Cortex of kidney (tissue), 1 donor: ENCODE results near the gene MCM3AP.

Source experiments
- DNase-seq: peaks from one replicate; lab custom pipeline; 2025; lab: John Stamatoyannopoulos, UW

MCM3AP gene

GRCh38 chr21:46269466-46269865 lies 15.9 kb downstream of the MCM3AP start:
- no peak for DNase-seq

GRCh38 chr21:46268371-46268770 lies 17.0 kb downstream of the MCM3AP start:
- DNase-seq = no peak

GRCh38 chr21:46266946-46267345 lies 18.5 kb downstream of the MCM3AP start:
- no peak for DNase-seq

- DNase-seq = no peak
Observed at GRCh38 chr21:46265736-46266525, 19.5 kb downstream of the MCM3AP start.

GRCh38 chr21:46264690-46265144 lies 20.7 kb downstream of the MCM3AP start:
- DNase-seq = no peak

GRCh38 chr21:46264046-46264689 lies 21.2 kb downstream of the MCM3AP start:
- DNase-seq = no peak

- DNase-seq = no peak
Observed at GRCh38 chr21:46256501-46256994, 28.9 kb downstream of the MCM3AP start.

DNA sequence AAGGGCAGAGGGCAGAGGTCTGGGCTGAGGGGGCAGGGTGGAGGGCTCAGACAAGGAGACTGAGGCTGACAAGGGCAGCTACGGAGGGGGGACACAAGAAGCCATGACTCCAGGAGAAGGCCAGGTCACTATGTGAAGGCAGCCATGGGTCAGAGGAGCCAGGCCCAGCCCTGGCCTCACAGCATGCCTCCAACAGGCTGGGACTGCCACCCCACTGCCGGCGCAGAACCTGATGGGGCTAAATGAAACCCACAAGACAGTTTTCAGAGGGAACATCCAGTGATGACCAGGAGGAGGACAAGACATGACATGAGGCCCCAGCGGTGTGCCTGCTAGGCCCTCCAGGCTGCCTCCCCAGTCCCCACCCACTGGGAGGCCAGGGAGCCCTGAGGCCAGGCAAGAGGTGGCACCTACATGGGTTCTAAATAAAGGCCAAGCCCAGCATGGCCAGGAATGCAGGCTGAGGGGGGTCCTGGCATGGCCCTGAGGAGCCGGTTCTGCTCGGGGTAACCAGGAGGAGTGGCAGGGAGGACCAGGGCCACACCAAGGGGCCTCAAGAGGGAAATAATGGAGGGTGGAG lies 29.6 kb downstream of the MCM3AP start:
- DNase-seq = no peak

GRCh38 chr21:46255166-46255565 lies 30.2 kb downstream of the MCM3AP start:
- DNase-seq = no peak

- no peak for DNase-seq
Observed at GRCh38 chr21:46254208-46254975, 31.0 kb downstream of the MCM3AP start.

- DNase-seq = no peak
Observed at GRCh38 chr21:46253610-46254124, 31.7 kb downstream of the MCM3AP start.

DNA sequence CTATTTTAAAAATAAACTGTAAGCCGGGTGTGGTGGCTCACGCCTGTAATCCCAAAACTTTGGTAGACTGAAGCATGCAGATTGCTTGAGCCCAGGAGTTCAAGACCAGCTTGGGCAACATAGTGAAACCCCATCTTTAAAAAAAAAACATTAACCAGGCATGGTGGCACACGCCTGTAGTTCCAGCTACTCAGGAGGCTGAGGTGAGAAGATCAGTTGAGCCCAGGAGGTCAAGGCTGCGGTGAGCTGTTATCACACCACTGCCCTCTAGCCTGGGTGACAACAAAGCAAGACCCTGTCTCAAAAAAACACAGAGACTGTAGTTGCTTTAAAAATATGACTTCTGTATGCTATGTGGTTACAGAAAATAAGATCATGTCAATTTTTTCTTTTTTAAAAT lies 32.6 kb downstream of the MCM3AP start:
- DNase-seq = no peak

- DNase-seq = no peak
Observed at GRCh38 chr21:46250146-46250725, 35.2 kb downstream of the MCM3AP start.

- no peak for DNase-seq
Observed at GRCh38 chr21:46248827-46249226, 36.6 kb downstream of the MCM3AP start.

DNA sequence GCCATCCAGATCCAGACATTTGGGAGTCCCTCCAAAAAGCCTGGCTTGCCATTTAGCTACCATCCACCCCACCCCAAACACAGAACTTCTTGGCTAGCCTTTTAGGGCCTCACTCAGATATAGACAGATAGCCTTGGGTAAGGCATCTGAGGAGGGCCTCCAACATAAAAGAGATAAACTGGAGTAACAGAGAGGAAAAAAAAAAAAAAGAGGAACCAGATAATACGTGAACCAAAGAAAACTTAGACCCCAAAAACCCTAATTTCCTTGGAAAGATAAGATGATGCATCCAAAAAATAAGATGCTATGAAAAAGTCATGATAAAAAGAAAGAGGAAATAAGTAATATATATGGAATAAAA lies 37.0 kb downstream of the MCM3AP start:
- DNase-seq = no peak

DNA sequence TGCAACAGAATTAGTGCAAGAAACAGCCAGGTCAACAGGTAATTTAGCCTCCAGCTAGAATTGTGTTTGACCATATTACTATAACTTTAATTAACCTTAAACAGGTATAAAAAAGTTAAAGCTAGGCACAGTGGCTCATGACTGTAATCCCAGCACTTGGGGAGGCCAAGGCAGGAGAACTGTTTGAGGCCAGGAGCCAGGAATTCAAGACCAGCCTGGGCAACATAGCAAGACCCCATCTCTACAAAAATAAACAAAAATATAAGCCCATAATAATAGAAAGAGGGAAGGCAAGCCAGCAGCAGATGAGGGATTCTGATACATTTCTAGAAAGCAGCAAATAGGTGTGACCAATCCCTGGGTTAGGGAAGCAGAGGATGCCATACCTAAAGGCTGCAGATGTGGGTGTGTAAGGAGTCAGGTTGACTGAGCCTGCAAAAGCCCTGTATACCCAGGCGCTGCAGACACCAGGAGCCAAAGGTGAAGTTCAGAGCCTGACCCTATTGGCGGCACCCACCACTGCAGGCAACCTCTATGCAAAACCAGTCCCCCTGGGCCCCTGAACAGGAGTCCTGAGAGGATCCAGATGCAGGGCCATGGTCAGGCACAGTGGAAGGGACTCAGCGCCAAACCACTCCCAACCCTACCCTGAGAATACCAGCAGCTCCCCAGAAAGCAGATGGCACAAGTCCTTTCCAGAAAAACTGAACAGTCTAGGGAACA lies 37.6 kb downstream of the MCM3AP start:
- no peak for DNase-seq

GRCh38 chr21:46246345-46246744 lies 39.1 kb downstream of the MCM3AP start:
- no peak for DNase-seq

- no peak for DNase-seq
Observed at GRCh38 chr21:46245213-46245915, 40.0 kb downstream of the MCM3AP start.

DNA sequence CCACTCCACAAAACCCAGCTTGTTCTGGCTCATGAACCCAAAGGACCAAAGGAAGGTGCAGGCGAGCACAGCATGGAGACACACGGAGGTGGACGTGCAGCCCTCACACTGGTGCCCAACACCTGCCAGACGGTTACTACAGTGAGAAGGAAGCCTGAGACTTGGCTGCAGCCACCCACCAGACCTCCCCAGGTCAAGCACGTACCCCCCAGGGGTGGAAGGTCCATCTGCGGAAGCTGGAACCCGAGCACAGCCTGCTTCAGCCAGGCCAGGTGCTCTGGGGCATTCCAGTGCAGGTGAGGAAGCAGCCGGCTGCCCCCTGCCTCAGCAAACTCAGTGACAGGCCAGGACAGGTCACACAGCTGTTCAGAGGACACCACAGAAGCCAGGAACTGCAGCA lies 40.8 kb downstream of the MCM3AP start:
- no peak for DNase-seq

DNA sequence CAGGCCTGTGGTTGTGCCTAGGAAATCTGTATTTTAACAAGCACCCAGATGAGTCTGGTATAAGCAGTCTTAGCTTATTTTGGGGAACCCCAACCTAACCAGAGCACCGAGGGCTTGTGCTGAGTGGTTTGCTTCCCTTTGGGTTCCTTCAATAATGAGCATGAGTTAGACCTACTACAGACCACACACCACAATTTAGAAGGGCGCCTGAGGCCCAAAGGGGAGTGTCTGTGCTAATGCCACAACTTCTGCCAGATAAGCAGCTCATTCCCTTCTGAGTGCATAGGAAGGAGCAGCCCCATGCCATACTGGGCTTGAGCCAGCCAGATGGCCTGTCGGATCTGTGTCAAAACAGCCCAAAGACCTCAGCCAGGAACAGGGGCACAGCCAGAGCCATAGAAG lies 41.5 kb downstream of the MCM3AP start:
- no peak for DNase-seq
